Astrocyte of the spinal cord (primary cell): ENCODE results near the gene RPS6KA3.

ENCODE experiments used
- DNase-seq: peaks from one replicate; pipeline ENCODE4 v3.0.0; 2011; ENCODE audit warnings: low read depth, low spot score
- H3K4me3 ChIP-seq: 2 replicates; pipeline ENCODE4 v1.5.1; 2011; ENCODE audit warnings: low read depth, mild to moderate bottlenecking, low read length, moderate library complexity
- in situ Hi-C: cut with HindIII; loops from 2 replicates; pipeline ENCODE4 v1.10.0; 2017; ENCODE audit warnings: low sequenced_read_pairs
- TF ChIP-seq, protein P1 (sequence below): IDR thresholded peaks from 2 replicates; pipeline ENCODE4 v1.5.1; 2012; ENCODE audit warnings: low read depth, mild to moderate bottlenecking, low read length, inconsistent platforms

Gene RPS6KA3

GRCh38 chrX:20144491-20144890 is 122.2 kb downstream of the RPS6KA3 start:
- TF ChIP-seq, protein P1, sequence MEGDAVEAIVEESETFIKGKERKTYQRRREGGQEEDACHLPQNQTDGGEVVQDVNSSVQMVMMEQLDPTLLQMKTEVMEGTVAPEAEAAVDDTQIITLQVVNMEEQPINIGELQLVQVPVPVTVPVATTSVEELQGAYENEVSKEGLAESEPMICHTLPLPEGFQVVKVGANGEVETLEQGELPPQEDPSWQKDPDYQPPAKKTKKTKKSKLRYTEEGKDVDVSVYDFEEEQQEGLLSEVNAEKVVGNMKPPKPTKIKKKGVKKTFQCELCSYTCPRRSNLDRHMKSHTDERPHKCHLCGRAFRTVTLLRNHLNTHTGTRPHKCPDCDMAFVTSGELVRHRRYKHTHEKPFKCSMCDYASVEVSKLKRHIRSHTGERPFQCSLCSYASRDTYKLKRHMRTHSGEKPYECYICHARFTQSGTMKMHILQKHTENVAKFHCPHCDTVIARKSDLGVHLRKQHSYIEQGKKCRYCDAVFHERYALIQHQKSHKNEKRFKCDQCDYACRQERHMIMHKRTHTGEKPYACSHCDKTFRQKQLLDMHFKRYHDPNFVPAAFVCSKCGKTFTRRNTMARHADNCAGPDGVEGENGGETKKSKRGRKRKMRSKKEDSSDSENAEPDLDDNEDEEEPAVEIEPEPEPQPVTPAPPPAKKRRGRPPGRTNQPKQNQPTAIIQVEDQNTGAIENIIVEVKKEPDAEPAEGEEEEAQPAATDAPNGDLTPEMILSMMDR = no peak
- peak; percentile 31 for DNase-seq
- H3K4me3 ChIP-seq = no peak overlapping the region
- in situ Hi-C loops = no loop called here

- in situ Hi-C loops = no loop called here
- DNase-seq = no peak
- TF ChIP-seq, protein P1 = no peak
- no peak overlapping the region for H3K4me3 ChIP-seq
Measured at GRCh38 chrX:20143561-20143960, 123.1 kb downstream of the RPS6KA3 start.

- in situ Hi-C loops = no loop called here
- DNase-seq = no peak
- no peak overlapping the region for H3K4me3 ChIP-seq
- TF ChIP-seq, protein P1 = no peak
Measured at GRCh38 chrX:20143111-20143510, 123.6 kb downstream of the RPS6KA3 start.

GRCh38 chrX:20141281-20142220 is 125.2 kb downstream of the RPS6KA3 start, which contains the start of gene EIF1AX:
Gene EIF1AX (minus strand): TSS chrX:20141838. CDS start chrX:20141640, 198 bp downstream.
- TF ChIP-seq, protein P1 = no peak
- peak within 1 kb of the TSS; percentile 87 for H3K4me3 ChIP-seq
- in situ Hi-C loops = no loop called here
- DNase-seq = peak; percentile 99

DNA sequence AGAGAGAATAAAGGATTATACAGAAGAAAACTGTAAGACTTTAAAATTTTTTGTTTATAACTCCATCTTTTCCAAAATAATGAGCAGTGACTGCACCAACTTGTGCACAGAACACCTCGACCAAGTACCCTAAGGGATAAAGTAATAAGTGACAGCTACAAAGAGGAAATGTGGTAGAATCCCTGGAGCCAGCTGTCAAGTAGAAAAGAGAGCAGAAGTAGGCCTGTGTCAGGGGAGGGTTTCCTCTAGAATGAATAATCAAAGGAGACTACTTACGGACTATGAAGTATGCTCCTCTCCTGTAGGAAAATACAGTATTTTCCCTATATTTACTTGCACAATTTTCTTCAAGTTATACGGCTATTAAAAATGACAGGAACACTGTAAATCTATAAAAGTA is 126.3 kb downstream of the RPS6KA3 start:
- in situ Hi-C loops = no loop called here
- TF ChIP-seq, protein P1 = no peak
- peak overlapping the region; percentile 87 for H3K4me3 ChIP-seq
- no peak for DNase-seq

- H3K4me3 ChIP-seq = peak overlapping the region; percentile 87
- TF ChIP-seq, protein P1 = no peak
- in situ Hi-C loops = no loop called here
- DNase-seq = peak; percentile 50
Measured at GRCh38 chrX:20139966-20140365, 126.7 kb downstream of the RPS6KA3 start.
